MCF 10A (cell line): Measurements from ENCODE around the gene ASB8. TPM values are rescaled to one million over a fixed set of nuclear protein-coding genes. Genes with fewer than 3 reads are reported as not detected.
A peak's percentile ranks its signal among the peaks of the same experiment; 100 is the strongest.

Experiments used
- BruUV-seq: library from RNA; stranded (reverse); fragments of 400-500 nt; replicated peaks from 2 replicates; lab custom pipeline; 2021; lab: Mats Ljungman, UMichigan
- CTCF ChIA-PET: fragments of 300-600 bp; sonication (Branson Sonifier 250); formaldehyde crosslinking; extraction: SDS; loops from one replicate; lab custom pipeline; 2021; ENCODE audit warnings: antibody characterized with exemption, inconsistent platforms; lab: Yijun Ruan, JAX
- POLR2A ChIA-PET: fragments of 300-600, 350-650 bp; sonication (Branson Sonifier 250); formaldehyde crosslinking; extraction: SDS; loops from one replicate; lab custom pipeline; 2020; ENCODE audit warnings: antibody characterized with exemption, inconsistent platforms; lab: Yijun Ruan, JAX
- DNase-seq: peaks from one replicate; pipeline ENCODE4 v3.0.0-alpha.2; 2018; ENCODE audit not compliant: unreplicated experiment
- H3K27ac Mint-ChIP-seq: one replicate; pipeline ENCODE4 v1.8.0; 2022; ENCODE audit warnings: mild to moderate bottlenecking, low read depth, mixed read lengths; ENCODE audit not compliant: unreplicated experiment
- H3K27me3 Mint-ChIP-seq: one replicate; pipeline ENCODE4 v1.8.0; 2022; ENCODE audit warnings: mixed read lengths; ENCODE audit not compliant: insufficient read depth, unreplicated experiment
- H3K36me3 Mint-ChIP-seq: one replicate; pipeline ENCODE4 v1.8.0; 2022; ENCODE audit warnings: mild to moderate bottlenecking, moderate library complexity, mixed read lengths; ENCODE audit not compliant: insufficient read depth, unreplicated experiment
- H3K4me1 Mint-ChIP-seq: one replicate; pipeline ENCODE4 v1.8.0; 2022; ENCODE audit warnings: mixed read lengths; ENCODE audit not compliant: insufficient read depth, unreplicated experiment
- H3K4me3 Mint-ChIP-seq: one replicate; pipeline ENCODE4 v1.8.0; 2022; ENCODE audit warnings: mild to moderate bottlenecking, moderate library complexity, mixed read lengths; ENCODE audit not compliant: unreplicated experiment
- H3K9me3 Mint-ChIP-seq: one replicate; pipeline ENCODE4 v1.8.0; 2022; ENCODE audit warnings: mixed read lengths; ENCODE audit not compliant: unreplicated experiment
- intact Hi-C: fragments of 100-400 bp; cut with micrococcal nuclease; formaldehyde crosslinking; loops from 2 replicates; pipeline ENCODE4 v1.14.1; 2022
- total RNA-seq: library from RNA; stranded (reverse); gene quantifications from 2 replicates; pipeline ENCODE4 v1.2.3, GENCODE V29; 2022
- TF ChIP-seq, protein P1 (sequence below): fragments of 200-600 bp; IDR thresholded peaks from one replicate; pipeline ENCODE4 v1.8.0; 2022; ENCODE audit warnings: antibody characterized with exemption, mild to moderate bottlenecking; ENCODE audit not compliant: unreplicated experiment

ASB8 gene
- total RNA-seq, 1 experiment from 2014 or later: 24.0 TPM

DNA sequence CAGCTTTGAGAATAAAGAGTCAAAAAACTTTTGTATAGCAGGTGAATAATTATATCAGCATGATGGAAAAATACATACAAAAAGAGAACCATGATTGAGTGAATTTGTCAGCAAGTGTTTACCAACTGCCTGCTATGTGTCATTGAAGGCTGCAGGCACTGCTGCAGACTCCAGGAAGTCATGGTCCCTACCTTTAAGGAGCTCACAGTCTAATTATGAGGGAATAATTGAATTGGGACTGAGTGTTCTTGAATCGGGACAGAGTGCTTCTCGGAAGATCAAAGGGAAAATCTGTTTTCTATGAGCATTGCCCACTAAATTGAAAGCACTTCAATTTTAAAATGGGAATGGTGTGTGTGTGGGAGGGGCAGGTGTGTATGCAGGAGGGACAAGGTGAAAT is 36.3 kb upstream of the ASB8 start:
- peaks cover 7% of the 10 kb centered on the region for H3K4me1 Mint-ChIP-seq
- CTCF ChIA-PET: interaction anchor here (0.6 to 1.0 kb wide), 3 partner anchors 11 to 489 kb away, joined by 3 to 6 read pairs (median 4); no protein-coding TSS in a partner anchor
- no TSS peak for BruUV-seq
- DNase-seq: no peak
- H3K27me3 Mint-ChIP-seq: peaks cover 53% of the 10 kb centered on the region
- no peak overlapping the region for H3K27ac Mint-ChIP-seq
- TF ChIP-seq, protein P1, sequence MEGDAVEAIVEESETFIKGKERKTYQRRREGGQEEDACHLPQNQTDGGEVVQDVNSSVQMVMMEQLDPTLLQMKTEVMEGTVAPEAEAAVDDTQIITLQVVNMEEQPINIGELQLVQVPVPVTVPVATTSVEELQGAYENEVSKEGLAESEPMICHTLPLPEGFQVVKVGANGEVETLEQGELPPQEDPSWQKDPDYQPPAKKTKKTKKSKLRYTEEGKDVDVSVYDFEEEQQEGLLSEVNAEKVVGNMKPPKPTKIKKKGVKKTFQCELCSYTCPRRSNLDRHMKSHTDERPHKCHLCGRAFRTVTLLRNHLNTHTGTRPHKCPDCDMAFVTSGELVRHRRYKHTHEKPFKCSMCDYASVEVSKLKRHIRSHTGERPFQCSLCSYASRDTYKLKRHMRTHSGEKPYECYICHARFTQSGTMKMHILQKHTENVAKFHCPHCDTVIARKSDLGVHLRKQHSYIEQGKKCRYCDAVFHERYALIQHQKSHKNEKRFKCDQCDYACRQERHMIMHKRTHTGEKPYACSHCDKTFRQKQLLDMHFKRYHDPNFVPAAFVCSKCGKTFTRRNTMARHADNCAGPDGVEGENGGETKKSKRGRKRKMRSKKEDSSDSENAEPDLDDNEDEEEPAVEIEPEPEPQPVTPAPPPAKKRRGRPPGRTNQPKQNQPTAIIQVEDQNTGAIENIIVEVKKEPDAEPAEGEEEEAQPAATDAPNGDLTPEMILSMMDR: no peak
- intact Hi-C loops: loop anchor here (5.0 kb wide), 1 partner anchor 424 kb away; no protein-coding TSS in a partner anchor
- POLR2A ChIA-PET: interaction anchor here (0.6 kb wide), 3 partner anchors 22 to 132 kb away, joined by 3 read pairs; no protein-coding TSS in a partner anchor
- H3K4me3 Mint-ChIP-seq: no peak overlapping the region
- H3K36me3 Mint-ChIP-seq: no peaks in the 10 kb centered on the region
- no peaks in the 10 kb centered on the region for H3K9me3 Mint-ChIP-seq

DNA sequence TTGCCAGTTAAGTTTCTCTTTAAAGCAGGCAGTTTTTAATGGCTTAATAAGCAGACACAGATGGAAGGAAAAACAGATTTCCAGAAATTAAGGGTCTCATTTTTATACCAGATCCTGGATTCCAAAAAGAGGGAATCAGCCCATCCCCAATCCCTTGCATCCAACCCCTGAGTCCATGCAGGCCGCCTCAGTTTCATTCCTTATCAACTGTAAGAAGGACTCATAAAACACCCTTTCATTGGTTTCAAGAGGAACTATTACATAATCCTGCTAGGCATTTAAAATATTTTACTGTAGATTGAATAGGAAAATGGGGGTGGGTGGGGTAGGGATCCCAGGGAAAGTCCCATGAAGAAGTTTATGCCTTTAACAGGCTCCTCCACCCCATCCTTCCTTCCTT is 35.5 kb upstream of the ASB8 start:
- Mint-ChIP-seq H3K27me3 (peaks cover 53% of the 10 kb centered on the region), H3K4me1 (peaks cover 7% of the 10 kb centered on the region), H3K4me3 (no peak overlapping the region), H3K36me3 (no peaks in the 10 kb centered on the region), H3K27ac (no peak overlapping the region), H3K9me3 (no peaks in the 10 kb centered on the region)
- intact Hi-C loops: loop anchor here (5.0 kb wide), 1 partner anchor 424 kb away; no protein-coding TSS in a partner anchor
- ChIA-PET POLR2A (interaction anchor here (0.6 kb wide), 2 partner anchors 22 to 765 kb away, joined by 3 read pairs; no protein-coding TSS in a partner anchor), CTCF (interaction anchor here (0.6 kb wide), 1 partner anchor 427 kb away, joined by 4 read pairs; no protein-coding TSS in a partner anchor)
- no TSS peak for BruUV-seq
- TF ChIP-seq, protein P1: no peak
- DNase-seq: no peak

DNA sequence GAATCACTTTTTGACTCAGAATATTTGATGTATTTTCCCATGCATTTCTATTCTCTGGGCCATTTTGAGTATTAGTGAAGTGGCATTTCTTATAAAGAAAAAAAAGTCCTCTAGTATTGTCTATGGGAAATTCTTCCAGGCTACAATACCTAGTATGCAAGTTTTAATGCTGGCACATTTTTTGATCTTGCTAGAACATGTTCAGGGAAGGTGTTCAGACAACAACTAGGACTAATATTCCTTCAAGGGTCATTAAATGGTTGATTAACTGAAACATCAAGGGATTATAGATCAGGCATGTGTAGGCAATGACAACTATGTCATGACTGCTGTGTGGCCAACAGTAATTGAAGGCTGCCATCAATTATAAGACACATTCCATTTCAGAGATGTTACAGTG is 33.8 kb upstream of the ASB8 start:
- Mint-ChIP-seq H3K27me3 (peaks cover 65% of the 10 kb centered on the region), H3K9me3 (no peaks in the 10 kb centered on the region), H3K4me1 (no peaks in the 10 kb centered on the region), H3K36me3 (no peaks in the 10 kb centered on the region), H3K4me3 (no peak overlapping the region), H3K27ac (no peak overlapping the region)
- DNase-seq: no peak
- no TSS peak for BruUV-seq
- TF ChIP-seq, protein P1: no peak
- intact Hi-C loops: loop anchor here (5.0 kb wide), 1 partner anchor 426 kb away; no protein-coding TSS in a partner anchor
- CTCF ChIA-PET: interaction anchor here (0.6 to 2.5 kb wide), 2 partner anchors 15 to 292 kb away, joined by 3 to 15 read pairs; no protein-coding TSS in a partner anchor
- POLR2A ChIA-PET: no interaction called here

DNA sequence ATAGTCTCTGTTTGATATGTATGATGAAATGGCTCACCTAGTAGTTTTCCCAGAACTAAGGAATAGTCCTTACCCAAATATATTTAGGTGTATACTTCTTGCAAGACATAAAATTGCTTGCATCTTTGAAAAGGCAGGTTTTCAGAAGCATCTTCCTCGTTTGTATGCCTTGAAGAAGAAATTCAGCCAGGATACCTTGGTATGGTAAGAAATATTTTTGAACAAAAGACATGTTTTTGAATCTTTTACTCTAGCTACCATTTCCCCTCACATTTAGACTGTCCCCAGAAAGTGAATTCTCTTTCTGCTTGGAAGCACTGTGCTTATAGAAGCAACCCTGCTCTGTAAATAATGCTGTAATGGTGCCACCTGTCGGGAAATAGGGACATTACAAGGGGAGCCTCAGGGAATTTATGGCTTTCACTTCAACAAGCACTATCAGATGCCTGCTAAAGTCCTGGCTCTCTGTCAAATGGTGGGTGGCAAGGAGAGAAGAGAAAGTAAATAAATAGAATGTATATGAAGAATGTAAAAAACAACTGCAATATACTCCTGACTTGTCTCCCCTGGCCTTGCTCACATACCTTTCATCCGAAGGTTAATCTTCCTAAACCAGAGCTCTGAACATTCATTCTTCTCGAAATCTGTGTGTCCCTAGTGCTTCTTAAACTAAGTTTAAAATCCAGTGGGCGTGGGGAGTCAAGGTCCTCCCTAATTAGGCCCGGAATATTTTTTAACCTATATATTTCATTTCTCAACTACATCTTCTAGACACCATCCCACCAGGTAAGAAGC is 32.2 kb upstream of the ASB8 start:
- no peaks in the 10 kb centered on the region for H3K36me3 Mint-ChIP-seq
- TF ChIP-seq, protein P1: peak; percentile 78
- H3K27ac Mint-ChIP-seq: no peak overlapping the region
- no peaks in the 10 kb centered on the region for H3K9me3 Mint-ChIP-seq
- intact Hi-C loops: loop anchor here (5.0 kb wide), 2 partner anchors 227 to 428 kb away; partner anchors contain the start of gene TMEM106C
- H3K4me1 Mint-ChIP-seq: peaks cover 5% of the 10 kb centered on the region
- BruUV-seq: no TSS peak
- CTCF ChIA-PET: interaction anchor here (0.6 to 4.0 kb wide), 28 partner anchors 9 to 536 kb away, joined by 3 to 30 read pairs (median 3); partner anchors contain the start of gene VDR
- H3K4me3 Mint-ChIP-seq: no peak overlapping the region
- POLR2A ChIA-PET: interaction anchor here (0.6 to 0.9 kb wide), 2 partner anchors 14 to 499 kb away, joined by 3 read pairs; no protein-coding TSS in a partner anchor
- DNase-seq: peak; percentile 78
- H3K27me3 Mint-ChIP-seq: peaks cover 67% of the 10 kb centered on the region
